Measurements from ENCODE around the gene RELN.

DNA sequence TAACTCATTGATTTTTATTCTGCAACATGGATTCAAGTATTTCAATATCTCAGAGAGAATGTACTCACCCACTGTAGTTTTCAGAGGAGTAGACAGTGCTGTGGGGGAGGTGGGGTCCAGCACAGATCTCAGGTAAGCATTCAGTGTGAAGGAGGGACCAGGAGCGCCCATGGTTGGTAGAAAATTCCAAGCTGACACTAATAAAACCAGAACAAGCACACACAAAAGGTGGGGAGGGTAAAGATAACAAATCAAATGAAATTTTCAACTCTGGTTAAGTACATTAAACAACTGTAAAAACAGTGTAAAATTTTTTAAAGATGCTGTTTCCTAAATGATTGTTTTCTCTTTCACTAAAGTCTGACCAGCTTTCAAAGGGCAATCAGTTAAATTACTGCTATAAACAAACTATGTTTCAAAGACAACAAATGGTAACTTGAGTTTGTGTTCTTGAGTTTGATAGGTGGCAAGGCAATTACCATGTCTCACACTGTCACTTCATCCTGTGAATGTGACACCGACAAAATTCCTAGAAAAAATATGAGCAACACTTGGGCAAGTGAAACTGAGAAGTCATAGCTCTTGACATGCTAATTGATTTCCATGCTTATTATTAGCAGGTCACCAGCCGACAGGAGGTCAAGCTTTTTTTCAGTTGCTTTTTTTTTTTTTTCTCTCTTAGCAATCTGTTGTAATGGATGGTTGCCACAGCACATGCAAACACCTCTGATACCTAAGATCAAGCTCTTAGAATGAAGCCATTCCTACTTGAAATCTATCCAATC lies 337.7 kb downstream of the RELN start:
- TF ChIP-seq, protein P1, sequence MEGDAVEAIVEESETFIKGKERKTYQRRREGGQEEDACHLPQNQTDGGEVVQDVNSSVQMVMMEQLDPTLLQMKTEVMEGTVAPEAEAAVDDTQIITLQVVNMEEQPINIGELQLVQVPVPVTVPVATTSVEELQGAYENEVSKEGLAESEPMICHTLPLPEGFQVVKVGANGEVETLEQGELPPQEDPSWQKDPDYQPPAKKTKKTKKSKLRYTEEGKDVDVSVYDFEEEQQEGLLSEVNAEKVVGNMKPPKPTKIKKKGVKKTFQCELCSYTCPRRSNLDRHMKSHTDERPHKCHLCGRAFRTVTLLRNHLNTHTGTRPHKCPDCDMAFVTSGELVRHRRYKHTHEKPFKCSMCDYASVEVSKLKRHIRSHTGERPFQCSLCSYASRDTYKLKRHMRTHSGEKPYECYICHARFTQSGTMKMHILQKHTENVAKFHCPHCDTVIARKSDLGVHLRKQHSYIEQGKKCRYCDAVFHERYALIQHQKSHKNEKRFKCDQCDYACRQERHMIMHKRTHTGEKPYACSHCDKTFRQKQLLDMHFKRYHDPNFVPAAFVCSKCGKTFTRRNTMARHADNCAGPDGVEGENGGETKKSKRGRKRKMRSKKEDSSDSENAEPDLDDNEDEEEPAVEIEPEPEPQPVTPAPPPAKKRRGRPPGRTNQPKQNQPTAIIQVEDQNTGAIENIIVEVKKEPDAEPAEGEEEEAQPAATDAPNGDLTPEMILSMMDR (IDR thresholded peaks at IDR 0.05; ENCODE audit: low read length) = no peak
- no peak for TF ChIP-seq EZH2 (IDR thresholded peaks at IDR 0.05; ENCODE audit: borderline replicate concordance, low read length)

All from OCI-LY1 (cell line).